GM15510 (cell line): ENCODE measurements around the gene ATP2C2.

Source experiments
- POLR2A ChIP-seq: IDR thresholded peaks from 3 replicates; pipeline ENCODE4 v1.6.1; 2011; ENCODE audit warnings: borderline replicate concordance; ENCODE audit not compliant: insufficient read length; ENCODE audit errors: extremely low read depth

The ATP2C2 gene

GRCh38 chr16:84334482-84334881, 33.9 kb upstream of the ATP2C2 start:
- no peak for TF ChIP-seq POLR2A

GRCh38 chr16:84339311-84339710, 29.0 kb upstream of the ATP2C2 start:
- TF ChIP-seq POLR2A, result no peak

- TF ChIP-seq POLR2A, result no peak
These were observed 28.6 kb upstream of the ATP2C2 start for GRCh38 chr16:84339766-84340165.

GRCh38 chr16:84340325-84341040, 27.9 kb upstream of the ATP2C2 start:
- TF ChIP-seq POLR2A, result no peak

- TF ChIP-seq POLR2A, result no peak
These were observed 26.6 kb upstream of the ATP2C2 start for GRCh38 chr16:84341528-84342295.

GRCh38 chr16:84344781-84345180, 23.6 kb upstream of the ATP2C2 start:
- TF ChIP-seq POLR2A, result no peak

- no peak for TF ChIP-seq POLR2A
These were observed 21.2 kb upstream of the ATP2C2 start for GRCh38 chr16:84347161-84347560.

- no peak for TF ChIP-seq POLR2A
These were observed 19.9 kb upstream of the ATP2C2 start for GRCh38 chr16:84348386-84348888.

GRCh38 chr16:84349862-84350684, 18.3 kb upstream of the ATP2C2 start:
- TF ChIP-seq POLR2A, result no peak

GRCh38 chr16:84350685-84351400, 17.5 kb upstream of the ATP2C2 start:
- TF ChIP-seq POLR2A, result no peak

GRCh38 chr16:84351630-84352029, 16.7 kb upstream of the ATP2C2 start:
- no peak for TF ChIP-seq POLR2A

GRCh38 chr16:84354306-84354705, 14.0 kb upstream of the ATP2C2 start:
- no peak for TF ChIP-seq POLR2A

GRCh38 chr16:84355149-84355548, 13.2 kb upstream of the ATP2C2 start:
- no peak for TF ChIP-seq POLR2A

GRCh38 chr16:84356176-84356575, 12.2 kb upstream of the ATP2C2 start:
- TF ChIP-seq POLR2A, result no peak
